ENCODE data around the gene LBHD1. TPM values are rescaled to one million over a fixed set of nuclear protein-coding genes. Genes with fewer than 3 reads are reported as not detected.

LBHD1 gene
- total and polyA plus RNA-seq, 2 of the 4 experiments (the other 2 are of a cell fraction) = 1.6 to 4.0 TPM

DNA sequence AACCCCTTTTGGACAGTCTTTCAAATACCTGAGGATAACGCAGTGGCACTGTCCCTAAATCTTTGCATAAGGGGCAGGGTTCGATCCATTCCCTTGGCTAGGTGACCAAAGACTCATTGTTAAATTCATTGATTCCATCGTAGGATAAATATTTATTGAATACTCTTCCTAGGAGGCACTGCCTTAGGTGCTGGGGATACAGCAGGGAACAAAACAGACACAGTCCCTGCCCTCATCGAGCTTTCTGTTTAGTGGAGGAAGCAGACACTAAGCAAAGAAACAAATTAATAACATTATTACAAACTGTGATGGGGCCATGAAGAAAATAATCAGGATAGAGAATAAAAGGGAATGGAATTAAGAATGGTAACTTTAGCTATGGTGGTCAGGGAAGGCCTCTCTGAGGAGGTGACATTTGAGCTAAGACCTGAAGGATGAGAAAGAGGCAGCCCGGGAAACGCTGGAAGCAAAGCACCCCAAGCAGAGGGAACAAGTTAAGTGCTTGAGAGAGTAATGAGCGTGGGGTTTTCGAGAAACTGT is 51.0 kb downstream of the LBHD1 start:
- peak overlapping the region; percentile 40 for H4K5ac ChIP-seq (ENCODE audit: low read depth, low read length)
- BruUV-seq (replicated peaks) = no TSS peak
- H3K4ac ChIP-seq (ENCODE audit: low read depth, low read length) = peak overlapping the region; percentile 83
- H3K4me2 ChIP-seq (ENCODE audit: low read depth, low read length) = peak overlapping the region; percentile 94
- H3K4me1 ChIP-seq (ENCODE audit: control insufficient read depth, insufficient read depth, low read length) = peaks cover 3% of the 10 kb centered on the region
- H2BK15ac ChIP-seq (ENCODE audit: low read depth, low read length) = no peak overlapping the region
- no peaks in the 10 kb centered on the region for H3K27me3 ChIP-seq (ENCODE audit: control insufficient read depth, insufficient read depth, low read length)
- WGBS, 2 experiments (ENCODE audit: extremely low coverage in 2 of 2, insufficient read length in 1 of 2) = no CpG with 5 or more reads among the region's 8 CpGs
- H3K4me3 ChIP-seq (ENCODE audit: insufficient read depth, low read depth, low read length) = peak overlapping the region; percentile 89
- H3K79me1 ChIP-seq (ENCODE audit: low read depth in 1 of 2, low read length in 2 of 2) = peaks cover 21 to 25% of the 10 kb centered on the region in 2 experiments
- in situ Hi-C loops (cut with MboI; ENCODE audit: low sequenced_read_pairs) (no loop called here), dilution Hi-C loops (cut with HindIII; ENCODE audit: low sequenced_read_pairs, unreplicated experiment) (no loop called here), intact Hi-C loops (cut with micrococcal nuclease) (no loop called here)
- 0 out of 2 replicates have a peak overlapping the region, but pooled peaks have one; percentile 6 for H2BK20ac ChIP-seq (ENCODE audit: low read depth, low read length)
- H3K27ac ChIP-seq (ENCODE audit: insufficient read depth, low read length) = peak overlapping the region; percentile 96
- H4K20me1 ChIP-seq (ENCODE audit: insufficient read depth, low read length) = no peaks in the 10 kb centered on the region
- peak overlapping the region; percentile 75 for H3K56ac ChIP-seq (ENCODE audit: extremely low read depth, insufficient read depth, low read length)
- H4K8ac ChIP-seq (ENCODE audit: low read depth in 2 of 2, low read length in 2 of 2) = peak overlapping the region; percentile 65 to 74; a peak in 3 of 4 replicates
- H3K9ac ChIP-seq (ENCODE audit: low read depth, low read length) = peak overlapping the region; percentile 97
- DNase-seq = no peak
- H3K23ac ChIP-seq (ENCODE audit: low read depth, low read length) = peak overlapping the region; percentile 80
- no peaks in the 10 kb centered on the region for H3K9me3 ChIP-seq (ENCODE audit: control insufficient read depth, insufficient read depth, low read length)
- TF ChIP-seq RAD21 (IDR thresholded peaks at IDR 0.05; ENCODE audit: low read length) = no peak
- no peak for TF ChIP-seq USF2 (IDR thresholded peaks at IDR 0.05; ENCODE audit: low read depth, low read length)
- TF ChIP-seq RCOR1 (IDR thresholded peaks at IDR 0.05; ENCODE audit: insufficient replicate concordance, low read length) = no peak
- TF ChIP-seq MAFK (IDR thresholded peaks at IDR 0.05; ENCODE audit: low read depth, low read length) = no peak
- TF ChIP-seq CEBPB (IDR thresholded peaks at IDR 0.05; ENCODE audit: low read depth, low read length) = no peak
- no peak for TF ChIP-seq POLR2A (IDR thresholded peaks at IDR 0.05; ENCODE audit: low read depth, low read length)
- TF ChIP-seq SMC3 (IDR thresholded peaks at IDR 0.05; ENCODE audit: low read depth, low read length) = no peak
- no peak for TF ChIP-seq CHD1 (IDR thresholded peaks at IDR 0.05; ENCODE audit: low read depth, low read length)
- no peak for TF ChIP-seq MXI1 (IDR thresholded peaks at IDR 0.05; ENCODE audit: borderline replicate concordance, low read depth, low read length)
- TF ChIP-seq ELK1 (IDR thresholded peaks at IDR 0.05; ENCODE audit: borderline replicate concordance, low read depth, low read length) = no peak
- TF ChIP-seq RFX5 (IDR thresholded peaks at IDR 0.05; ENCODE audit: low read depth, low read length) = no peak
- no peak for TF ChIP-seq MAZ (IDR thresholded peaks at IDR 0.05; ENCODE audit: borderline replicate concordance, low read depth, low read length)
- no peak for TF ChIP-seq FOS (IDR thresholded peaks at IDR 0.05; ENCODE audit: low read depth, low read length)
- no peak for TF ChIP-seq CTCF (conservative IDR thresholded peaks at IDR 0.05; ENCODE audit: low read depth, low read length)
- TF ChIP-seq BHLHE40 (IDR thresholded peaks at IDR 0.05; ENCODE audit: low read depth, low read length) = no peak
- peaks cover 7% of the 10 kb centered on the region; the same call in 1 of the 2 replicates for H3K9me1 ChIP-seq (ENCODE audit: insufficient read depth, low read length)
- CTCF ChIA-PET = interaction anchor here (1.3 to 2.1 kb wide), 2 partner anchors 30 to 61 kb away, joined by 4 to 5 read pairs; partner anchors contain the start of gene TUT1
- H3K18ac ChIP-seq (ENCODE audit: low read depth, low read length) = peak overlapping the region; percentile 24; the same call in 1 of the 2 replicates
- H3K36me3 ChIP-seq (ENCODE audit: control insufficient read depth, insufficient read depth, low read length) = peaks cover 27% of the 10 kb centered on the region
- peak overlapping the region; percentile 59 for H2AK9ac ChIP-seq (replicated peaks; ENCODE audit: low read depth, low read length, poor library complexity)
- H2BK120ac ChIP-seq (ENCODE audit: low read depth, low read length) = no peak overlapping the region
- POLR2A ChIA-PET (ENCODE audit: unreplicated experiment) = interaction anchor here (0.7 to 1.1 kb wide), 2 partner anchors 30 to 306 kb away, joined by 7 to 15 read pairs; partner anchors contain the start of gene TUT1
- H3K14ac ChIP-seq (replicated peaks; ENCODE audit: low read depth, low read length) = peak overlapping the region; percentile 84
- H2BK5ac ChIP-seq (ENCODE audit: low read depth, low read length, poor library complexity, severe bottlenecking) = peak overlapping the region; percentile 39
- H4K91ac ChIP-seq (ENCODE audit: insufficient read depth, low read depth, low read length) = peak overlapping the region; percentile 22; the same call in 1 of the 2 replicates
- ATAC-seq (ENCODE audit: low read depth) = no peak
- H2AK5ac ChIP-seq (ENCODE audit: low read depth, low read length) = peak overlapping the region; percentile 71
- peak overlapping the region; percentile 95 for H2AFZ ChIP-seq (replicated peaks; ENCODE audit: low read length, poor library complexity)
